Neural cell (in vitro differentiated cells): ENCODE data around the gene SESN1. TPM values are rescaled to one million over a fixed set of nuclear protein-coding genes. Genes with fewer than 3 reads are reported as not detected.

Experiments
- H2AFZ ChIP-seq: fragments of 200-600, 300-800 bp; sonication (generic), shearing (Covaris generic); 2 replicates; pipeline ENCODE4 v1.6.0; 2014; ENCODE audit warnings: low read depth, mild to moderate bottlenecking, antibody characterized with exemption, low read length, moderate library complexity
- H3F3A ChIP-seq: fragments of 200-600 bp; shearing (Covaris generic); 2 replicates; pipeline ENCODE4 v1.6.1; 2016; ENCODE audit warnings: mild to moderate bottlenecking, moderate library complexity, mixed read lengths, antibody characterized with exemption, low read length; ENCODE audit not compliant: insufficient read depth, poor library complexity, severe bottlenecking
- H3K27ac ChIP-seq: fragments of 200-600, 300-800 bp; sonication (generic), shearing (Covaris generic); 2 replicates; pipeline ENCODE4 v1.5.1; 2014; ENCODE audit warnings: mild to moderate bottlenecking, low read length, moderate library complexity
- H3K27me3 ChIP-seq: fragments of 300-800, 200-600 bp; sonication (generic), shearing (Covaris generic); 2 replicates; pipeline ENCODE4 v1.6.0; 2014; ENCODE audit warnings: mild to moderate bottlenecking, low read depth, low read length, moderate library complexity; ENCODE audit not compliant: insufficient read depth
- H3K36me3 ChIP-seq: fragments of 300-800, 200-600 bp; sonication (generic), shearing (Covaris generic); 2 replicates; pipeline ENCODE4 v1.5.1; 2014; ENCODE audit warnings: mild to moderate bottlenecking, antibody characterized with exemption, low read length, moderate library complexity; ENCODE audit not compliant: insufficient read depth
- H3K4me2 ChIP-seq: fragments of 300-800, 200-600 bp; sonication (generic), shearing (Covaris generic); 2 replicates; pipeline ENCODE4 v1.6.0; 2014; ENCODE audit warnings: mild to moderate bottlenecking, low read length
- H3K4me3 ChIP-seq: fragments of 300-800, 200-600 bp; sonication (generic), shearing (Covaris generic); 2 replicates; pipeline ENCODE4 v1.5.1; 2014; ENCODE audit warnings: mild to moderate bottlenecking, low read length, moderate library complexity
- H3K79me2 ChIP-seq: fragments of 200-600 bp; shearing (Covaris generic); replicated peaks from 2 replicates; pipeline ENCODE4 v1.6.0; 2014; ENCODE audit warnings: mild to moderate bottlenecking, low read length, moderate library complexity; ENCODE audit not compliant: insufficient read depth
- H3K9ac ChIP-seq: fragments of 300-800, 200-600 bp; sonication (generic), shearing (Covaris generic); 2 replicates; pipeline ENCODE4 v1.6.1; 2016; ENCODE audit warnings: mild to moderate bottlenecking, low read length, mixed read lengths
- H3K9me2 ChIP-seq: fragments of 200-600 bp; shearing (Covaris generic); 2 replicates; pipeline ENCODE4 v1.6.1; 2016; ENCODE audit warnings: mild to moderate bottlenecking, low read length, mixed read lengths; ENCODE audit not compliant: insufficient read depth
- H3K9me3 ChIP-seq: fragments of 200-600, 300-800 bp; sonication (generic), shearing (Covaris generic); 2 replicates; pipeline ENCODE4 v1.6.1; 2016; ENCODE audit warnings: mild to moderate bottlenecking, mixed run types, low read length, moderate library complexity, mixed read lengths
- H4K20me1 ChIP-seq: fragments of 200-600 bp; shearing (Covaris generic); 2 replicates; pipeline ENCODE4 v1.6.1; 2016; ENCODE audit warnings: mild to moderate bottlenecking, mixed run types; ENCODE audit not compliant: insufficient read depth
- EP300 ChIP-seq: fragments of 450-650 bp; conservative IDR thresholded peaks from 2 replicates; pipeline ENCODE4 v1.6.1; 2014; ENCODE audit warnings: antibody characterized with exemption, mild to moderate bottlenecking, moderate library complexity; ENCODE audit not compliant: poor library complexity, severe bottlenecking
- EZH2 ChIP-seq: fragments of 200-600, 300-800 bp; shearing (Covaris generic), sonication (generic); IDR thresholded peaks from 2 replicates; pipeline ENCODE4 v1.6.1; 2014; ENCODE audit warnings: antibody characterized with exemption, low read length, borderline replicate concordance, mild to moderate bottlenecking; ENCODE audit not compliant: insufficient read depth, poor library complexity, severe bottlenecking
- MXI1 ChIP-seq: fragments of 450-650 bp; conservative IDR thresholded peaks from 2 replicates; pipeline ENCODE4 v1.6.1; 2014; ENCODE audit warnings: antibody characterized with exemption, mild to moderate bottlenecking; ENCODE audit not compliant: poor library complexity, severe bottlenecking
- POLR2AphosphoS5 ChIP-seq: IDR thresholded peaks from 2 replicates; pipeline ENCODE4 v1.6.1; 2012
- RAD21 ChIP-seq: fragments of 450-650 bp; conservative IDR thresholded peaks from 2 replicates; pipeline ENCODE4 v1.6.1; 2014; ENCODE audit warnings: antibody characterized with exemption, mild to moderate bottlenecking, moderate library complexity
- REST ChIP-seq: IDR thresholded peaks from 2 replicates; pipeline ENCODE4 v1.6.1; 2012; ENCODE audit warnings: borderline replicate concordance
- SMC3 ChIP-seq: fragments of 450-650 bp; conservative IDR thresholded peaks from 2 replicates; pipeline ENCODE4 v1.6.1; 2014; ENCODE audit warnings: antibody characterized with exemption, mild to moderate bottlenecking, moderate library complexity; ENCODE audit not compliant: poor library complexity
- TAF1 ChIP-seq: IDR thresholded peaks from 2 replicates; pipeline ENCODE4 v1.6.1; 2012; ENCODE audit warnings: low read depth
- polyA plus RNA-seq: library from polyadenylated mRNA; depleted of rRNA; stranded (reverse); fragments of >200 nt; gene quantifications from 2 replicates; pipeline ENCODE4 v1.2.3, GENCODE V29; 2014
- TF ChIP-seq, protein P1 (sequence below): fragments of 450-650 bp; IDR thresholded peaks from 2 replicates; pipeline ENCODE4 v1.5.1; 2014; ENCODE audit warnings: antibody characterized with exemption, mild to moderate bottlenecking, moderate library complexity; ENCODE audit not compliant: poor library complexity, severe bottlenecking

The SESN1 gene
- polyA plus RNA-seq, 1 donor from 2014 or later, result 46.4 TPM

- TF ChIP-seq MXI1, result no peak
These were observed 120.4 kb downstream of the SESN1 start for GRCh38 chr6:108974201-108974600.

GRCh38 chr6:108969776-108970175 lies 124.9 kb downstream of the SESN1 start:
- H2AFZ ChIP-seq, result no peak overlapping the region
- no peaks in the 10 kb centered on the region for H3K36me3 ChIP-seq
- no peak for TF ChIP-seq REST
- no peak for TF ChIP-seq POLR2AphosphoS5
- H3K79me2 ChIP-seq, result no peaks in the 10 kb centered on the region
- H3K4me3 ChIP-seq, result no peak overlapping the region
- H3F3A ChIP-seq, result no peaks in the 10 kb centered on the region
- H3K9me3 ChIP-seq, result no peaks in the 10 kb centered on the region
- no peaks in the 10 kb centered on the region for H3K27me3 ChIP-seq
- no peak overlapping the region for H3K27ac ChIP-seq
- H3K4me2 ChIP-seq, result no peak overlapping the region
- no peaks in the 10 kb centered on the region for H3K9me2 ChIP-seq
- H4K20me1 ChIP-seq, result no peaks in the 10 kb centered on the region
- no peak overlapping the region for H3K9ac ChIP-seq

More at GRCh38 chr6:108974201-108974600, 120.4 kb downstream of the SESN1 start:
- Histone ChIP-seq H3K27me3 (no peaks in the 10 kb centered on the region), H3F3A (no peaks in the 10 kb centered on the region), H3K9ac (no peak overlapping the region), H3K79me2 (no peaks in the 10 kb centered on the region), H2AFZ (no peak overlapping the region), H3K36me3 (no peaks in the 10 kb centered on the region), H3K27ac (no peak overlapping the region), H3K4me3 (no peak overlapping the region), H4K20me1 (no peaks in the 10 kb centered on the region), H3K9me2 (no peaks in the 10 kb centered on the region), H3K9me3 (no peaks in the 10 kb centered on the region), H3K4me2 (no peak overlapping the region)

DNA sequence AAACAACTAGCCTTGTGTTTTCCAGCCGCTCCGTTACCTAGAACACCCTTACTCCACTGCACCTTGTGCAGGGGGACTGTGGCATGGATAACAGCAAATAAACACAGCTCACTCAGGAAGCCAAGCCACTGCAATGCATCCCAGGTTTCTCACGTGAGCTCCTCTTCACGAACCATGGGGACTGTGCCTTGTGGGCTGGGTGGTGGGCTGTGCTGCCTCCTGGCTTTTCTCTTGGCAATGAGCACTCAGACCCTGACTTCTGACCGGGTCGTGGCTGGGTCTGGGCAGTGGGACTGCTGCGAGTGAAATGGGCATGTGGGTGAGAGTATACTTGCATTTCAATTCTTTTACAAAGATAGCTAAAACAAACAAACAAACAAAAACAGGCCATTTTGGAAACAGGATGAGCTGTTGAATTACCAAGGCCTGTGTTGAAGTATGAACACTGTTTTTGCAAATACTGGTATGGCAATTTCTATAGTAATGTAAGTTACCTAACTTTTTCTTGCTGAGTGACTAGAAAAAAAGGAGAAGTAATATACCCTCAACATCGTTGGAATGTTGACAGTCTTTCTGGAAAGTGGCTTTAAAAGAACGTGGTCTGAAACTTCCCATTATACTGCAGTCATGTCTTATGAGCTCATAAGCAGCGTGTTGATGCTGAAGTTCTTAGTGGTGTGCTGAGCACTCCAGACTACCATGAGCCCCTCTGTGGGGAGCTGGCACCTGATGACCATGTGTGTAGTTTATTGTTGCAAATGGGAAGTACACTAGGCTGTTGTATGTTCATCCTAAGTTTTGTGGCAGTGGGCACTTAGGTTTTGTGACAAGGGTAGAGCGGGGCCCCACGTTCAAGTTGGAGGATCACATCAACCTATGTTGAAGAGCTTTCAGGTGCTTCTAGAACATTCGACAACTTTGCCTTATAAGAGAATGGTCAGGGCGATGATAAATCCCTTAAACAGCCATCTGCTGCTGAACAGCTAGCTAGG lies 126.0 kb downstream of the SESN1 start:
- no peaks in the 10 kb centered on the region for H3K9me2 ChIP-seq
- H3K79me2 ChIP-seq, result no peaks in the 10 kb centered on the region
- no peak overlapping the region for H3K4me2 ChIP-seq
- no peaks in the 10 kb centered on the region for H3F3A ChIP-seq
- no peak overlapping the region for H3K4me3 ChIP-seq
- no peaks in the 10 kb centered on the region for H4K20me1 ChIP-seq
- H3K27me3 ChIP-seq, result no peaks in the 10 kb centered on the region
- H3K9me3 ChIP-seq, result no peaks in the 10 kb centered on the region
- H2AFZ ChIP-seq, result no peak overlapping the region
- no peak overlapping the region for H3K27ac ChIP-seq
- H3K36me3 ChIP-seq, result no peaks in the 10 kb centered on the region
- H3K9ac ChIP-seq, result no peak overlapping the region
- TF ChIP-seq, protein P1, sequence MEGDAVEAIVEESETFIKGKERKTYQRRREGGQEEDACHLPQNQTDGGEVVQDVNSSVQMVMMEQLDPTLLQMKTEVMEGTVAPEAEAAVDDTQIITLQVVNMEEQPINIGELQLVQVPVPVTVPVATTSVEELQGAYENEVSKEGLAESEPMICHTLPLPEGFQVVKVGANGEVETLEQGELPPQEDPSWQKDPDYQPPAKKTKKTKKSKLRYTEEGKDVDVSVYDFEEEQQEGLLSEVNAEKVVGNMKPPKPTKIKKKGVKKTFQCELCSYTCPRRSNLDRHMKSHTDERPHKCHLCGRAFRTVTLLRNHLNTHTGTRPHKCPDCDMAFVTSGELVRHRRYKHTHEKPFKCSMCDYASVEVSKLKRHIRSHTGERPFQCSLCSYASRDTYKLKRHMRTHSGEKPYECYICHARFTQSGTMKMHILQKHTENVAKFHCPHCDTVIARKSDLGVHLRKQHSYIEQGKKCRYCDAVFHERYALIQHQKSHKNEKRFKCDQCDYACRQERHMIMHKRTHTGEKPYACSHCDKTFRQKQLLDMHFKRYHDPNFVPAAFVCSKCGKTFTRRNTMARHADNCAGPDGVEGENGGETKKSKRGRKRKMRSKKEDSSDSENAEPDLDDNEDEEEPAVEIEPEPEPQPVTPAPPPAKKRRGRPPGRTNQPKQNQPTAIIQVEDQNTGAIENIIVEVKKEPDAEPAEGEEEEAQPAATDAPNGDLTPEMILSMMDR, result no peak
- no peak for TF ChIP-seq TAF1
- TF ChIP-seq RAD21, result no peak
- TF ChIP-seq EP300, result no peak
- no peak for TF ChIP-seq SMC3
- TF ChIP-seq MXI1, result no peak
- TF ChIP-seq EZH2, result no peak
- TF ChIP-seq REST, result no peak
- no peak for TF ChIP-seq POLR2AphosphoS5
